Erythroblast (primary cell): Measurements from ENCODE around the gene GLIPR1L2.

Experiments
- GATA1 ChIP-seq: IDR thresholded peaks from 2 replicates; pipeline ENCODE4 v1.6.1; 2011; ENCODE audit warnings: low read depth, mild to moderate bottlenecking, control low read depth, low read length, moderate library complexity
- POLR2A ChIP-seq: IDR thresholded peaks from 2 replicates; pipeline ENCODE4 v1.6.1; 2011; ENCODE audit warnings: mild to moderate bottlenecking, low read length

DNA sequence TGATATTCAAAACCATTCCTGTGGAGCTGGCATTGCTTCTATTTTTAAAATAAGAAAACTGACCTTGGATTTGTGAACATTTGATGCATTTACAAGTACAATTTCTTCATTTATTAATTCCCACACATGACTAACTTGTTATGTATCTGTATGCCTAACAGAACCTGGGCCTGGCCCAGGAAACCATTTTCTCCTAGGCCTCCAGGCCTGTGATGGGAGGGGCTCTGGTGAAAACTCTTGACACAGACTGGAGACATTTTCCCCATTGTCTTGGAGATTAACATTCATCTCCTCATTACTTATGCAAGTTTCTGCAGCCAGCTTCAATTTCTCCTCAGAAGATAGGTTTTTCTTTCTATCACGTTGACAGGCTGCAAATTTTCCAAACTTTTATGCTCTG, 42.0 kb downstream of the GLIPR1L2 start:
- TF ChIP-seq GATA1, result no peak
- TF ChIP-seq POLR2A, result no peak
